Neural cell (in vitro differentiated cells): Measurements from ENCODE around the gene TYW1B. TPM values are rescaled to one million over a fixed set of nuclear protein-coding genes. Genes with fewer than 3 reads are reported as not detected.
"Not testable (repeated sequence)": the region's sequence is repeated elsewhere in the genome, so short reads cannot be mapped to it uniquely, and the experiment has no call there.

Experiments used
- H2AFZ ChIP-seq: fragments of 200-600, 300-800 bp; sonication (generic), shearing (Covaris generic); 2 replicates; pipeline ENCODE4 v1.6.0; 2014; ENCODE audit warnings: low read depth, mild to moderate bottlenecking, antibody characterized with exemption, low read length, moderate library complexity
- H3F3A ChIP-seq: fragments of 200-600 bp; shearing (Covaris generic); 2 replicates; pipeline ENCODE4 v1.6.1; 2016; ENCODE audit warnings: mild to moderate bottlenecking, moderate library complexity, mixed read lengths, antibody characterized with exemption, low read length; ENCODE audit not compliant: insufficient read depth, poor library complexity, severe bottlenecking
- H3K27ac ChIP-seq: fragments of 200-600, 300-800 bp; sonication (generic), shearing (Covaris generic); 2 replicates; pipeline ENCODE4 v1.5.1; 2014; ENCODE audit warnings: mild to moderate bottlenecking, low read length, moderate library complexity
- H3K27me3 ChIP-seq: fragments of 300-800, 200-600 bp; sonication (generic), shearing (Covaris generic); 2 replicates; pipeline ENCODE4 v1.6.0; 2014; ENCODE audit warnings: mild to moderate bottlenecking, low read depth, low read length, moderate library complexity; ENCODE audit not compliant: insufficient read depth
- H3K36me3 ChIP-seq: fragments of 300-800, 200-600 bp; sonication (generic), shearing (Covaris generic); 2 replicates; pipeline ENCODE4 v1.5.1; 2014; ENCODE audit warnings: mild to moderate bottlenecking, antibody characterized with exemption, low read length, moderate library complexity; ENCODE audit not compliant: insufficient read depth
- H3K4me2 ChIP-seq: fragments of 300-800, 200-600 bp; sonication (generic), shearing (Covaris generic); 2 replicates; pipeline ENCODE4 v1.6.0; 2014; ENCODE audit warnings: mild to moderate bottlenecking, low read length
- H3K4me3 ChIP-seq: fragments of 300-800, 200-600 bp; sonication (generic), shearing (Covaris generic); 2 replicates; pipeline ENCODE4 v1.5.1; 2014; ENCODE audit warnings: mild to moderate bottlenecking, low read length, moderate library complexity
- H3K79me2 ChIP-seq: fragments of 200-600 bp; shearing (Covaris generic); replicated peaks from 2 replicates; pipeline ENCODE4 v1.6.0; 2014; ENCODE audit warnings: mild to moderate bottlenecking, low read length, moderate library complexity; ENCODE audit not compliant: insufficient read depth
- H3K9ac ChIP-seq: fragments of 300-800, 200-600 bp; sonication (generic), shearing (Covaris generic); 2 replicates; pipeline ENCODE4 v1.6.1; 2016; ENCODE audit warnings: mild to moderate bottlenecking, low read length, mixed read lengths
- H3K9me2 ChIP-seq: fragments of 200-600 bp; shearing (Covaris generic); 2 replicates; pipeline ENCODE4 v1.6.1; 2016; ENCODE audit warnings: mild to moderate bottlenecking, low read length, mixed read lengths; ENCODE audit not compliant: insufficient read depth
- H3K9me3 ChIP-seq: fragments of 200-600, 300-800 bp; sonication (generic), shearing (Covaris generic); 2 replicates; pipeline ENCODE4 v1.6.1; 2016; ENCODE audit warnings: mild to moderate bottlenecking, mixed run types, low read length, moderate library complexity, mixed read lengths
- H4K20me1 ChIP-seq: fragments of 200-600 bp; shearing (Covaris generic); 2 replicates; pipeline ENCODE4 v1.6.1; 2016; ENCODE audit warnings: mild to moderate bottlenecking, mixed run types; ENCODE audit not compliant: insufficient read depth
- EP300 ChIP-seq: fragments of 450-650 bp; conservative IDR thresholded peaks from 2 replicates; pipeline ENCODE4 v1.6.1; 2014; ENCODE audit warnings: antibody characterized with exemption, mild to moderate bottlenecking, moderate library complexity; ENCODE audit not compliant: poor library complexity, severe bottlenecking
- EZH2 ChIP-seq: fragments of 200-600, 300-800 bp; shearing (Covaris generic), sonication (generic); IDR thresholded peaks from 2 replicates; pipeline ENCODE4 v1.6.1; 2014; ENCODE audit warnings: antibody characterized with exemption, low read length, borderline replicate concordance, mild to moderate bottlenecking; ENCODE audit not compliant: insufficient read depth, poor library complexity, severe bottlenecking
- MXI1 ChIP-seq: fragments of 450-650 bp; conservative IDR thresholded peaks from 2 replicates; pipeline ENCODE4 v1.6.1; 2014; ENCODE audit warnings: antibody characterized with exemption, mild to moderate bottlenecking; ENCODE audit not compliant: poor library complexity, severe bottlenecking
- POLR2AphosphoS5 ChIP-seq: IDR thresholded peaks from 2 replicates; pipeline ENCODE4 v1.6.1; 2012
- RAD21 ChIP-seq: fragments of 450-650 bp; conservative IDR thresholded peaks from 2 replicates; pipeline ENCODE4 v1.6.1; 2014; ENCODE audit warnings: antibody characterized with exemption, mild to moderate bottlenecking, moderate library complexity
- SMC3 ChIP-seq: fragments of 450-650 bp; conservative IDR thresholded peaks from 2 replicates; pipeline ENCODE4 v1.6.1; 2014; ENCODE audit warnings: antibody characterized with exemption, mild to moderate bottlenecking, moderate library complexity; ENCODE audit not compliant: poor library complexity
- TAF1 ChIP-seq: IDR thresholded peaks from 2 replicates; pipeline ENCODE4 v1.6.1; 2012; ENCODE audit warnings: low read depth
- polyA plus RNA-seq: library from polyadenylated mRNA; depleted of rRNA; stranded (reverse); fragments of >200 nt; gene quantifications from 2 replicates; pipeline ENCODE4 v1.2.3, GENCODE V29; 2014
- TF ChIP-seq, protein P1 (sequence below): fragments of 450-650 bp; IDR thresholded peaks from 2 replicates; pipeline ENCODE4 v1.5.1; 2014; ENCODE audit warnings: antibody characterized with exemption, mild to moderate bottlenecking, moderate library complexity; ENCODE audit not compliant: poor library complexity, severe bottlenecking
- TF ChIP-seq, protein P2 (sequence below): IDR thresholded peaks from 2 replicates; pipeline ENCODE4 v1.6.1; 2012; ENCODE audit warnings: borderline replicate concordance

TYW1B gene
- polyA plus RNA-seq, 1 donor from 2014 or later = 0.97 TPM

DNA sequence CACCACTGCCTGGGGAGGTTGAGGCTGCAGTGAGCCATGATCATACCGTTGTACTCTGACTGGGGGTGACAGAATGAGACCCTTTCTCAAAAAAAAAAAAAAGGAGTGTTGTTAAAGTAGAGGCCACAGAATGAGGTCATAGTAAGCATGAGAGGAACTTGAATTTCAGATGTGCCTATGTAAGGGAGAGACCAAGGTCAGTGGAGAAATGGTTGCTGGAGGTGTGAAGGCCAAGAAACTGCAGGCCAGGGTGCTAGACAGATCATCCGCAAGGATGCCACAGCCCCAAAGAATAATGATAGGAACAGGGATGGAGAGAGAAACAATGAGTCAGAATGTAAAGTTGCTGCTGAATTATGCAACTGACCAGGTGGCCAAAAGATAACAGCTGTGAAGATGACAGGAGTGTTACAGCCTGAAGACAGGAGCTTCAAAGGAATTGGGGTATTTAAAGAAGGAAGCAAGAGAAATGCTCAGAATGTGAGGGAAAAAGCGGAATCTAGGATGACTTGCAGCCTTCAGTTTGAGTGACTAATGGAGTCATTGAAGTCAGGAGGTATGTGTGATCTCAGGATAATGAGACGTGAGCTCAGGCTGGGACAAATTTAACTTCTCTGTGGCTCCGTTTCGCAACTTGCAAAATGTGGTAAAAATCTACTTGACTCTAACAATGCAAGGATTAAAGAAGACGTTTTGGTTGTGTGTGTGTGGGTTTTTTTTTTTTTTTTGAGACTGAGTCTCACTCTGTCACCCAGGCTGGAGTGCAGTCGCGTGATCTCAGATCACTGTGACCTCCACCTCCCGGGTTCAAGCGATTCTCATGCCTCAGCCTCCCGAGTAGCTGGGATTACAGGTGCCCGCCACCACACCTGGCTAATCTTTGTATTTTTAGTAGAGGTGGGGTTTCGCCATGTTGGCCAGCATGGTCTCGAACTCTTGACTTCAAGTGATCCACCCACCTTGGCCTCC, 22.2 kb downstream of the TYW1B start:
- no peaks in the 10 kb centered on the region for H3K79me2 ChIP-seq
- H4K20me1 ChIP-seq = no peaks in the 10 kb centered on the region
- H3K27me3 ChIP-seq = no peaks in the 10 kb centered on the region
- H3K36me3 ChIP-seq = peaks cover 6% of the 10 kb centered on the region
- H3F3A ChIP-seq = no peaks in the 10 kb centered on the region
- H3K27ac ChIP-seq = no peak overlapping the region
- no peak overlapping the region for H3K4me2 ChIP-seq
- H3K4me3 ChIP-seq = no peak overlapping the region
- no peak for TF ChIP-seq TAF1
- no peaks in the 10 kb centered on the region for H3K9me3 ChIP-seq
- no peak overlapping the region for H2AFZ ChIP-seq
- no peak overlapping the region for H3K9ac ChIP-seq
- H3K9me2 ChIP-seq = no peaks in the 10 kb centered on the region

DNA sequence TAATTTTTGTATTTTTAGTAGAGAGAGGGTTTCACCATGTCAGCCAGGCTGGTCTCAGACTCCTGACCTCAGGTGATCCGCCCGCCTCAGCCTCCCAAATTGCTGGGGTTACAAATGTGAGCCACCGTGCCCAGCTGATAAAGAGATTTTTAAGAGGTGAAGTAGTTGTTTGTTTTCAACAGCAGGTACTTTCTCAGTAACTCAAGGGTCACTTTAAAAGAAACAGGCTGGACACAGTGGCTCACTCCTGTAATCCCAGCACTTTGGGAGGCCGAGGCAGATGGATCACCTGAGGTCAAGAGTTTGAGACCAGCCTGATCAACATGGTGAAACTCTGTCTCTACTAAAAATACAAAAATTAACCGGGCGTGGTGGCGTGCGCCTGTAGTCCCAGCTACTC, 24.2 kb downstream of the TYW1B start:
- H3K27ac ChIP-seq, H4K20me1 ChIP-seq, H3K9ac ChIP-seq, H3K27me3 ChIP-seq, H3K36me3 ChIP-seq, H3K4me2 ChIP-seq, H3K9me3 ChIP-seq, H3K79me2 ChIP-seq, H3F3A ChIP-seq, H2AFZ ChIP-seq, H3K4me3 ChIP-seq, H3K9me2 ChIP-seq: not testable (repeated sequence)

DNA sequence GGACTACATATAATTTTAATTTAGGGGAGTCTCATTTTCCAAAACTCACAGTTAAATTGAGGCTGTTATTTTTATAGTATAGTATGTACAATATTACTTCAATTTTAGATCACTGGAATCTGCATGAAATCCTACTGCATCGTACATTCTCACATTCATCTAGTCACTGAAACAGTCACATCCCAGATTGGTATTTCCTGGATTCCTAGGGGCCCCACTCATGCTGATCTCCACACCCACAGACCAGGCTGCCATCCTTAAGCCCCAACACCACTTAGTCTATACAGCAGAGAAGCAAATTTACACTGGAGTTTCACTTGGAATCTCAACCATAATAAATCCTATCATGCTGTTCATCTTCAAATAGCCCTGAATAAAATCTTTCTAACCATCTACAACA, 26.4 kb downstream of the TYW1B start:
- not testable (repeated sequence) for H3K79me2 ChIP-seq, H3K4me2 ChIP-seq, H3K36me3 ChIP-seq, H3K9me3 ChIP-seq, H3K27ac ChIP-seq, H4K20me1 ChIP-seq, H3K27me3 ChIP-seq, H3F3A ChIP-seq, H3K9me2 ChIP-seq, H2AFZ ChIP-seq, H3K4me3 ChIP-seq, H3K9ac ChIP-seq

DNA sequence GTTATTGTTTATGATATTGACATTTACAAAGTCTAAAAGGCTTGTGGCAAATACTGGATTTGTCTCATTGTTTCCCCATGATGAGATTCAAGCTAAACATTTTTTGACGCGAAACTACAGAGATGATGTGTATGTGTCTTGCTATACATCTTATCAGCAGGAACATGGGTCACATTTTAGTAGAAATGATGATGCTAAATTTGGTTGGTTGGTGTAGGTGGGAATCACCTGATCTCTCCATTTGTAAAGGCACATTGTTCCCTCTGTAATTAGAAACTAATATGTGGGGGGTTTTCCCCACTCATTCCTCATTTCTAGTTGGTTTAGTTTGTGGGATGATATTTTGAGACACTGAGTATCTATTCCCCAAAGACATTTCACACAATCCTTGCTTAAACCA, 32.6 kb downstream of the TYW1B start:
- not testable (repeated sequence) for H3K4me3 ChIP-seq, H3F3A ChIP-seq, H3K4me2 ChIP-seq, H3K36me3 ChIP-seq, H2AFZ ChIP-seq, H3K27ac ChIP-seq, H3K79me2 ChIP-seq, H3K9me3 ChIP-seq, H4K20me1 ChIP-seq, H3K27me3 ChIP-seq, H3K9ac ChIP-seq, H3K9me2 ChIP-seq

DNA sequence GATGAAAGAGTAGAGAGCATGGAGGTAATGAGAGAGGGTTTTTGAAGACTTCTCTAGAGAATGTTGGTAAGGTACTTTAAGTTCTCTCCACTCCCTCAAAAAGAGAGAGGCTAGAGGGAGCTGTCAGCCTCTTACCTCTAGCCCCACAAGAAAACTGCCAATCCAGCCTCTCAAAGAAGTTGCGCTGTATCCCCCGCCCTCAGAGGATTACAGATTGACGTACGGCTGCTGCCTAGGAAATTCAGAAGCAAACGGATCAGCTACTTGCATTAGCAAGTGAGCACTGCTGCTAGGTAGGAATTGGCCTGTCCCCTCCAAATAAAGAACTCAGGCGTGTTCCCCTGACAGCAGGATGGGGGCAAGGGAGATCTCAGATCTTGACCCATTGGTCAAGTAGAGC, 34.2 kb downstream of the TYW1B start:
- no peaks in the 10 kb centered on the region for H3K27me3 ChIP-seq
- H3K4me2 ChIP-seq = no peak overlapping the region
- no peaks in the 10 kb centered on the region for H3K36me3 ChIP-seq
- no peaks in the 10 kb centered on the region for H3K9me2 ChIP-seq
- H3K27ac ChIP-seq = no peak overlapping the region
- H3K4me3 ChIP-seq = no peak overlapping the region
- H3K9me3 ChIP-seq = no peaks in the 10 kb centered on the region
- no peak overlapping the region for H3K9ac ChIP-seq
- H4K20me1 ChIP-seq = no peaks in the 10 kb centered on the region
- no peak overlapping the region for H2AFZ ChIP-seq
- no peaks in the 10 kb centered on the region for H3F3A ChIP-seq
- no peaks in the 10 kb centered on the region for H3K79me2 ChIP-seq
- no peak for TF ChIP-seq MXI1
- TF ChIP-seq, protein P1, sequence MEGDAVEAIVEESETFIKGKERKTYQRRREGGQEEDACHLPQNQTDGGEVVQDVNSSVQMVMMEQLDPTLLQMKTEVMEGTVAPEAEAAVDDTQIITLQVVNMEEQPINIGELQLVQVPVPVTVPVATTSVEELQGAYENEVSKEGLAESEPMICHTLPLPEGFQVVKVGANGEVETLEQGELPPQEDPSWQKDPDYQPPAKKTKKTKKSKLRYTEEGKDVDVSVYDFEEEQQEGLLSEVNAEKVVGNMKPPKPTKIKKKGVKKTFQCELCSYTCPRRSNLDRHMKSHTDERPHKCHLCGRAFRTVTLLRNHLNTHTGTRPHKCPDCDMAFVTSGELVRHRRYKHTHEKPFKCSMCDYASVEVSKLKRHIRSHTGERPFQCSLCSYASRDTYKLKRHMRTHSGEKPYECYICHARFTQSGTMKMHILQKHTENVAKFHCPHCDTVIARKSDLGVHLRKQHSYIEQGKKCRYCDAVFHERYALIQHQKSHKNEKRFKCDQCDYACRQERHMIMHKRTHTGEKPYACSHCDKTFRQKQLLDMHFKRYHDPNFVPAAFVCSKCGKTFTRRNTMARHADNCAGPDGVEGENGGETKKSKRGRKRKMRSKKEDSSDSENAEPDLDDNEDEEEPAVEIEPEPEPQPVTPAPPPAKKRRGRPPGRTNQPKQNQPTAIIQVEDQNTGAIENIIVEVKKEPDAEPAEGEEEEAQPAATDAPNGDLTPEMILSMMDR = no peak
- no peak for TF ChIP-seq EZH2
- no peak for TF ChIP-seq SMC3
- TF ChIP-seq POLR2AphosphoS5 = no peak
- no peak for TF ChIP-seq EP300
- TF ChIP-seq TAF1 = no peak
- no peak for TF ChIP-seq RAD21
- TF ChIP-seq, protein P2, sequence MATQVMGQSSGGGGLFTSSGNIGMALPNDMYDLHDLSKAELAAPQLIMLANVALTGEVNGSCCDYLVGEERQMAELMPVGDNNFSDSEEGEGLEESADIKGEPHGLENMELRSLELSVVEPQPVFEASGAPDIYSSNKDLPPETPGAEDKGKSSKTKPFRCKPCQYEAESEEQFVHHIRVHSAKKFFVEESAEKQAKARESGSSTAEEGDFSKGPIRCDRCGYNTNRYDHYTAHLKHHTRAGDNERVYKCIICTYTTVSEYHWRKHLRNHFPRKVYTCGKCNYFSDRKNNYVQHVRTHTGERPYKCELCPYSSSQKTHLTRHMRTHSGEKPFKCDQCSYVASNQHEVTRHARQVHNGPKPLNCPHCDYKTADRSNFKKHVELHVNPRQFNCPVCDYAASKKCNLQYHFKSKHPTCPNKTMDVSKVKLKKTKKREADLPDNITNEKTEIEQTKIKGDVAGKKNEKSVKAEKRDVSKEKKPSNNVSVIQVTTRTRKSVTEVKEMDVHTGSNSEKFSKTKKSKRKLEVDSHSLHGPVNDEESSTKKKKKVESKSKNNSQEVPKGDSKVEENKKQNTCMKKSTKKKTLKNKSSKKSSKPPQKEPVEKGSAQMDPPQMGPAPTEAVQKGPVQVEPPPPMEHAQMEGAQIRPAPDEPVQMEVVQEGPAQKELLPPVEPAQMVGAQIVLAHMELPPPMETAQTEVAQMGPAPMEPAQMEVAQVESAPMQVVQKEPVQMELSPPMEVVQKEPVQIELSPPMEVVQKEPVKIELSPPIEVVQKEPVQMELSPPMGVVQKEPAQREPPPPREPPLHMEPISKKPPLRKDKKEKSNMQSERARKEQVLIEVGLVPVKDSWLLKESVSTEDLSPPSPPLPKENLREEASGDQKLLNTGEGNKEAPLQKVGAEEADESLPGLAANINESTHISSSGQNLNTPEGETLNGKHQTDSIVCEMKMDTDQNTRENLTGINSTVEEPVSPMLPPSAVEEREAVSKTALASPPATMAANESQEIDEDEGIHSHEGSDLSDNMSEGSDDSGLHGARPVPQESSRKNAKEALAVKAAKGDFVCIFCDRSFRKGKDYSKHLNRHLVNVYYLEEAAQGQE = no peak
